AG04450 (cell line): Measurements from ENCODE around the gene PNKD. TPM values are rescaled to one million over a fixed set of nuclear protein-coding genes. Genes with fewer than 3 reads are reported as not detected.

Experiments
- CTCF ChIA-PET: fragments of 300-600, 350-600 bp; formaldehyde crosslinking; extraction: SDS; loops from one replicate; lab custom pipeline; 2022; ENCODE audit warnings: antibody characterized with exemption, inconsistent platforms; lab: Charles Lee
- POLR2A ChIA-PET: fragments of 350-600 bp; formaldehyde crosslinking; extraction: SDS; loops from one replicate; lab custom pipeline; 2021; ENCODE audit warnings: antibody characterized with exemption, inconsistent platforms; lab: Yijun Ruan, JAX
- DNase-seq: peaks from one replicate; pipeline ENCODE4 v3.0.0-alpha.2; 2011; ENCODE audit warnings: low read depth, low spot score
- H3K27ac ChIP-seq: one replicate; pipeline ENCODE4 v1.5.1; 2012; ENCODE audit warnings: low read depth, low read length, control low read depth
- H3K27me3 ChIP-seq: one replicate; pipeline ENCODE4 v1.6.0; 2012; ENCODE audit warnings: low read length; ENCODE audit not compliant: control insufficient read depth, insufficient read depth
- H3K4me3 ChIP-seq: 2 replicates; pipeline ENCODE4 v1.5.1; 2011; ENCODE audit warnings: mild to moderate bottlenecking, low read depth, low read length, control low read depth
- H3K9me3 ChIP-seq: 2 replicates; pipeline ENCODE4 v1.5.1; 2012; ENCODE audit warnings: low read length; ENCODE audit not compliant: control insufficient read depth, insufficient read depth
- CTCF ChIP-seq: IDR thresholded peaks from 2 replicates; pipeline ENCODE4 v1.5.1; 2011; ENCODE audit warnings: low read depth, low read length, control low read depth, inconsistent platforms
- polyA plus RNA-seq: library from polyadenylated mRNA; depleted of rRNA; stranded (reverse); fragments of >200 nt; gene quantifications from 2 replicates; pipeline ENCODE4 v1.2.3, GENCODE V29; 2011

Gene PNKD
- polyA plus RNA-seq, 1 experiment = 32.1 TPM

GRCh38 chr2:218244665-218245064 is 25.7 kb upstream of the PNKD start:
- Histone ChIP-seq H3K4me3 (no peak overlapping the region), H3K27me3 (no peaks in the 10 kb centered on the region), H3K9me3 (no peaks in the 10 kb centered on the region), H3K27ac (no peak overlapping the region)
- ChIA-PET POLR2A (interaction anchor here (0.6 to 1.7 kb wide), 3 partner anchors 10 to 14 kb away, joined by 3 to 9 read pairs (median 8); no protein-coding TSS in a partner anchor), CTCF (interaction anchor here (0.7 to 1.3 kb wide), 2 partner anchors 10 to 14 kb away, joined by 3 to 4 read pairs; no protein-coding TSS in a partner anchor)
- no peak for TF ChIP-seq CTCF
- no peak for DNase-seq

- ChIA-PET POLR2A (interaction anchor here (0.6 to 1.7 kb wide), 2 partner anchors 11 to 14 kb away, joined by 8 to 9 read pairs; no protein-coding TSS in a partner anchor), CTCF (no interaction called here)
- Histone ChIP-seq H3K4me3 (no peak overlapping the region), H3K27me3 (no peaks in the 10 kb centered on the region), H3K9me3 (no peaks in the 10 kb centered on the region), H3K27ac (no peak overlapping the region)
- TF ChIP-seq CTCF = no peak
- DNase-seq = no peak
These were observed 25.1 kb upstream of the PNKD start for GRCh38 chr2:218245214-218245613.

GRCh38 chr2:218249691-218250090 is 20.6 kb upstream of the PNKD start:
- POLR2A ChIA-PET = no interaction called here
- Histone ChIP-seq H3K9me3 (no peaks in the 10 kb centered on the region), H3K27ac (no peak overlapping the region), H3K4me3 (no peak overlapping the region), H3K27me3 (no peaks in the 10 kb centered on the region)
- no peak for TF ChIP-seq CTCF
- DNase-seq = no peak
- CTCF ChIA-PET = no interaction called here

GRCh38 chr2:218252509-218253231 is 17.6 kb upstream of the PNKD start:
- CTCF ChIA-PET = interaction anchor here (1.2 kb wide), 1 partner anchor 21 kb away, joined by 3 read pairs; no protein-coding TSS in a partner anchor
- H3K27ac ChIP-seq = peak overlapping the region; percentile 47

More at GRCh38 chr2:218252509-218253231, 17.6 kb upstream of the PNKD start:
- Histone ChIP-seq H3K9me3 (no peaks in the 10 kb centered on the region), H3K27me3 (no peaks in the 10 kb centered on the region), H3K4me3 (no peak overlapping the region)
- POLR2A ChIA-PET = interaction anchor here (0.7 to 1.2 kb wide), 2 partner anchors 15 to 23 kb away, joined by 3 to 4 read pairs; no protein-coding TSS in a partner anchor
- TF ChIP-seq CTCF = no peak
- no peak for DNase-seq
